Esophagus muscularis mucosa (tissue), 4 donors: ENCODE data around the gene NIP7. TPM values are rescaled to one million over a fixed set of nuclear protein-coding genes. Genes with fewer than 3 reads are reported as not detected.

Experiments used
- DNase-seq: peaks from one replicate; pipeline ENCODE4 v3.0.0-alpha.2; 2017; ENCODE audit errors: extremely low spot score
- H3K27ac ChIP-seq, 4 donors: fragments of 200-600 bp; sonication (generic); replicated peaks in 1 of 4; 1 replicate in 3 of 4; 2 replicates in 1 of 4; pipeline ENCODE4 v1.5.1; 2016 to 2019; ENCODE audit warnings: mild to moderate bottlenecking in 1 of 4
- H3K27me3 ChIP-seq, 4 donors: fragments of 200-600 bp; sonication (generic); one replicate each; pipeline versions ENCODE4 v1.5.1 to v1.6.0; 2016 to 2019
- H3K36me3 ChIP-seq, 4 donors: fragments of 200-600 bp; sonication (generic); one replicate each; pipeline ENCODE4 v1.5.1; 2016 to 2019
- H3K4me1 ChIP-seq, 4 donors: fragments of 200-600 bp; sonication (generic); one replicate each; pipeline ENCODE4 v1.5.1; 2016 to 2019
- H3K4me3 ChIP-seq, 4 donors: fragments of 200-600 bp; sonication (generic); 1 replicate in 2 of 4; 2 replicates in 2 of 4; pipeline ENCODE4 v1.5.1; 2016 to 2019; ENCODE audit warnings: mild to moderate bottlenecking in 4 of 4, moderate library complexity in 1 of 4
- H3K9me3 ChIP-seq, 4 donors: fragments of 200-600 bp; sonication (generic); 1 replicate in 3 of 4; 2 replicates in 1 of 4; pipeline ENCODE4 v1.5.1; 2016 to 2019
- EP300 ChIP-seq: sonication (generic); formaldehyde crosslinking; IDR thresholded peaks from one replicate; pipeline ENCODE4 v1.6.1; 2017; ENCODE audit warnings: antibody characterized with exemption
- POLR2A ChIP-seq: fragments of 450-650 bp; IDR thresholded peaks from one replicate; pipeline ENCODE4 v1.6.1; 2017; ENCODE audit warnings: antibody characterized with exemption, moderate library complexity, mild to moderate bottlenecking, low read depth
- POLR2AphosphoS5 ChIP-seq, 2 donors: sonication (generic); formaldehyde crosslinking; IDR thresholded peaks; one replicate each; pipeline ENCODE4 v1.6.1; 2017; ENCODE audit warnings: antibody characterized with exemption in 2 of 2
- WGBS: methylation state at CpG from one replicate; pipeline ENCODE4 v1.1.5; 2018; 5-methylcytosine and 5-hydroxymethylcytosine counted together
- intact Hi-C: fragments of 100-400 bp; cut with DNase I; formaldehyde crosslinking; loops from one replicate; pipeline ENCODE4 v1.15.1; 2023
- total RNA-seq, 4 donors: library from RNA; depleted of rRNA; stranded (reverse); fragments of >200 nt; gene quantifications; one replicate each; pipeline versions ENCODE4 v1.1.0 to v1.2.1, GENCODE V29; 2016
- TF ChIP-seq, protein P1 (sequence below), 3 experiments: fragments of 200-600 bp in 2 of 3; fragments of 450-650 bp in 1 of 3; sonication (generic) in 2 of 3; IDR thresholded peaks; one replicate each; pipeline ENCODE4 v1.5.1; 2017 to 2019; ENCODE audit warnings: antibody characterized with exemption in 3 of 3, mild to moderate bottlenecking in 2 of 3, moderate library complexity in 1 of 3

NIP7 gene
- total RNA-seq, 4 donors from 2014 or later = 7.9 to 18.2 (median 11.3) TPM

DNA sequence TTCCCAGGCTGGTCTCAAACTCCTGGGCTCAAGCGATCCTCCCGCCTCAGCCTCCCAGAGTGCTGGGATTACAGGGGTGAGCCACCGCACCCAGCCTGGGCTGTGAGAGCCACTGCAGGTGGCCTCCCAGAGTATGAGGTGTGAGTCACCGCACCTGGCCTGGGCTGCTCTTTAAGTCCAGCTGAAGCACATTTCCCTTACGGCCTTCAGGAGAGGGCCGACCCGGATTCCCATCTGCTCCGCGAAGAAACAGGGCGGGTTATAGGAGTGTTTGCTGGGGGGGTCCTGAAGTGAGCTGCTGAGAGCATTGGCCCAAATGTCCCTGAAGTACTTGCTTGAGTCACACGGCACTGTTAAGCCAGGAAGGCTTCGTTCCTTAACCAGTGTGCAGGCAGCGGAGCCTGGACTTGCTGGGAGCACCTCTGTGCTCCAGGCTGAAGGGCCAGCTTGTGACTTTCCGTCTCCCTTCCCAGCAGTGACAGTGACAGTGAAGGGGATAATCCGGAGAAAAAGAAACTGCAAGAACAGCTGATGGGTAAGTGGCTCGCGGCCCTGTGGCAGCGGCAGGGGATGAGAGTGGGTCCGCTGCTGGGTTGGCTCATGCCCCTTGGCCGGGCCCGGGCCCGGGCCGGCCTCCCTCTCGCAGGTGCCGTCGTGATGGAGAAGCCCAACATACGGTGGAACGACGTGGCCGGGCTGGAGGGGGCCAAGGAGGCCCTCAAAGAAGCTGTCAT, 21.2 kb upstream of the NIP7 start:
- no peak for DNase-seq
- Histone ChIP-seq H3K4me1 (peaks cover 7 to 19% (median 15%) of the 10 kb centered on the region in 4 donors), H3K9me3 (no peaks in the 10 kb centered on the region), H3K27ac (no peak overlapping the region), H3K27me3 (no peaks in the 10 kb centered on the region), H3K36me3 (peaks cover 79 to 100% (median 95%) of the 10 kb centered on the region in 4 donors), H3K4me3 (no peak overlapping the region)
- intact Hi-C loops = no loop called here
- WGBS = 89% methylated on average over 27 of the region's 30 CpGs
- TF ChIP-seq POLR2A = no peak
- no peak for TF ChIP-seq EP300
- no peak for TF ChIP-seq POLR2AphosphoS5 (IDR thresholded peaks at IDR 0.05)
- TF ChIP-seq, protein P1, sequence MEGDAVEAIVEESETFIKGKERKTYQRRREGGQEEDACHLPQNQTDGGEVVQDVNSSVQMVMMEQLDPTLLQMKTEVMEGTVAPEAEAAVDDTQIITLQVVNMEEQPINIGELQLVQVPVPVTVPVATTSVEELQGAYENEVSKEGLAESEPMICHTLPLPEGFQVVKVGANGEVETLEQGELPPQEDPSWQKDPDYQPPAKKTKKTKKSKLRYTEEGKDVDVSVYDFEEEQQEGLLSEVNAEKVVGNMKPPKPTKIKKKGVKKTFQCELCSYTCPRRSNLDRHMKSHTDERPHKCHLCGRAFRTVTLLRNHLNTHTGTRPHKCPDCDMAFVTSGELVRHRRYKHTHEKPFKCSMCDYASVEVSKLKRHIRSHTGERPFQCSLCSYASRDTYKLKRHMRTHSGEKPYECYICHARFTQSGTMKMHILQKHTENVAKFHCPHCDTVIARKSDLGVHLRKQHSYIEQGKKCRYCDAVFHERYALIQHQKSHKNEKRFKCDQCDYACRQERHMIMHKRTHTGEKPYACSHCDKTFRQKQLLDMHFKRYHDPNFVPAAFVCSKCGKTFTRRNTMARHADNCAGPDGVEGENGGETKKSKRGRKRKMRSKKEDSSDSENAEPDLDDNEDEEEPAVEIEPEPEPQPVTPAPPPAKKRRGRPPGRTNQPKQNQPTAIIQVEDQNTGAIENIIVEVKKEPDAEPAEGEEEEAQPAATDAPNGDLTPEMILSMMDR (IDR thresholded peaks at IDR 0.05) = no peak

GRCh38 chr16:69318911-69319289, 20.7 kb upstream of the NIP7 start:
- Histone ChIP-seq H3K36me3 (peaks cover 82 to 100% (median 97%) of the 10 kb centered on the region in 4 donors), H3K9me3 (no peaks in the 10 kb centered on the region), H3K4me1 (peaks cover 7 to 15% (median 11%) of the 10 kb centered on the region in 4 donors), H3K4me3 (no peak overlapping the region), H3K27me3 (no peaks in the 10 kb centered on the region), H3K27ac (no peak overlapping the region)
- intact Hi-C loops = no loop called here
- TF ChIP-seq POLR2A = no peak
- TF ChIP-seq, protein P1 (IDR thresholded peaks at IDR 0.05) = no peak
- TF ChIP-seq POLR2AphosphoS5 (IDR thresholded peaks at IDR 0.05) = no peak
- TF ChIP-seq EP300 = no peak
- no peak for DNase-seq
- WGBS = 78% methylated on average over 10 of the region's 10 CpGs

DNA sequence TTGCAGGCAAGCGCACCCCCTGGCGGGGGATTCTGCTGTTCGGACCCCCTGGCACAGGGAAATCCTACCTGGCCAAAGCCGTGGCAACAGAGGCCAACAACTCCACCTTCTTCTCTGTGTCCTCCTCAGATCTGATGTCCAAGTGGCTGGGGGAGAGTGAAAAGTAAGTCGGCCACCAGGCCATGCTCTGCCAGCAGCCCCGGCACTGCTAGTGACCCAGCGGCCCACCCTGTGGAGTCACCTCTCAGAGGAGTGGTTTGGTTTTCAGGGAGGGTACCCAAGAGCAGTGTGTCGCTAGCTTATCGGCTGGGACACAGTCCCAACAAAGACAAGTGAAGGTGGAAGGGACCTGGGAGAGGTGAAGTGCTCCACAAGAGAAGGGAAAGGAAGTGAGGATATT, 20.2 kb upstream of the NIP7 start:
- no peak for DNase-seq
- Histone ChIP-seq H3K4me1 (peaks cover 3 to 15% (median 10%) of the 10 kb centered on the region in 4 donors), H3K4me3 (no peak overlapping the region), H3K27me3 (no peaks in the 10 kb centered on the region), H3K27ac (no peak overlapping the region), H3K9me3 (no peaks in the 10 kb centered on the region), H3K36me3 (peaks cover 82 to 100% (median 99%) of the 10 kb centered on the region in 4 donors)
- intact Hi-C loops = no loop called here
- WGBS = 89% methylated on average over 6 of the region's 9 CpGs
- no peak for TF ChIP-seq EP300
- no peak for TF ChIP-seq POLR2AphosphoS5 (IDR thresholded peaks at IDR 0.05)
- no peak for TF ChIP-seq POLR2A
- TF ChIP-seq, protein P1 (IDR thresholded peaks at IDR 0.05) = no peak

GRCh38 chr16:69319826-69320739, 19.5 kb upstream of the NIP7 start:
- TF ChIP-seq EP300 (no peak), POLR2A (no peak), POLR2AphosphoS5 (IDR thresholded peaks at IDR 0.05) (no peak)
- TF ChIP-seq, protein P1 (IDR thresholded peaks at IDR 0.05) = no peak
- no peak overlapping the region for H3K27ac ChIP-seq
- H3K9me3 ChIP-seq = no peaks in the 10 kb centered on the region
- H3K36me3 ChIP-seq = peaks cover 78 to 100% (median 99%) of the 10 kb centered on the region in 4 donors
- 90% methylated on average over 23 of the region's 30 CpGs for WGBS
- DNase-seq = no peak
- H3K27me3 ChIP-seq = no peaks in the 10 kb centered on the region
- H3K4me3 ChIP-seq = no peak overlapping the region
- intact Hi-C loops = no loop called here
- H3K4me1 ChIP-seq = peaks cover 0 to 14% (median 7%) of the 10 kb centered on the region in 4 donors
